Epithelial cell of esophagus (primary cell): Measurements from ENCODE around the gene FOCAD.

Experiments used
- DNase-seq: peaks from one replicate; pipeline ENCODE4 v3.0.0; 2010; ENCODE audit warnings: low read depth
- H3K4me3 ChIP-seq: 2 replicates; pipeline ENCODE4 v1.5.1; 2011; ENCODE audit warnings: mild to moderate bottlenecking, low read length, control low read depth
- CTCF ChIP-seq: IDR thresholded peaks from 2 replicates; pipeline ENCODE4 v1.5.1; 2011; ENCODE audit warnings: low read depth, mild to moderate bottlenecking, low read length, control low read depth, inconsistent platforms; ENCODE audit not compliant: insufficient read depth; ENCODE audit errors: missing control alignments

FOCAD gene

DNA sequence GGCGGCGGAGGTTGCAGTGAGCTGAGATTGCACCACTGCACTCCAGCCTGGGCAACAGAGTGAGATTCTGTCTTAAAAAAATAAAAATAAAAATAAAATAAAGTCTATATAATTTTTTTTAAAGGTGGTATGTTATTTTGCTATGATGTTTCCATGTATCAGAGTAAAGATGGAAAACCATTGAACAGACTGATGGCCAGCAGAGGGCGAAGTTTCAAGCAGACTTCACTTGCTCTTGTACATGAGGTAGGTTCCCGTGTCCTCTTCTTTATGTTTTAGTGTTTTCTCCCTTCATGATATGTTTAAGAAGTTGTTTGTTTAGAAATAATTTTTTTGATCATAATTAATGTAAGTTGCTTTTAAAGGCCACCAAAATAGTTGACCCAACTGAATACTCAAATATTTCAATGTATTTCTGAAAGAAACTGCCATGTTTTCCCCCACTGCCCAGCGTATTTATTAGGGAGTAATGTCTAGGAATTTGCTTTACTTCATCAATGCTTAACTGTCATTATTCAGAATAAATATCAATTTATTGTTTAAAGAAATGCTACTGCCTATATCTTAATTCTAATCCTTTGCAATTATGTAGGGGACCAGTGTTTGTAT, 201.0 kb downstream of the FOCAD start:
- peak; percentile 71 for TF ChIP-seq CTCF
- DNase-seq, result peak; percentile 73
- no peak overlapping the region for H3K4me3 ChIP-seq

DNA sequence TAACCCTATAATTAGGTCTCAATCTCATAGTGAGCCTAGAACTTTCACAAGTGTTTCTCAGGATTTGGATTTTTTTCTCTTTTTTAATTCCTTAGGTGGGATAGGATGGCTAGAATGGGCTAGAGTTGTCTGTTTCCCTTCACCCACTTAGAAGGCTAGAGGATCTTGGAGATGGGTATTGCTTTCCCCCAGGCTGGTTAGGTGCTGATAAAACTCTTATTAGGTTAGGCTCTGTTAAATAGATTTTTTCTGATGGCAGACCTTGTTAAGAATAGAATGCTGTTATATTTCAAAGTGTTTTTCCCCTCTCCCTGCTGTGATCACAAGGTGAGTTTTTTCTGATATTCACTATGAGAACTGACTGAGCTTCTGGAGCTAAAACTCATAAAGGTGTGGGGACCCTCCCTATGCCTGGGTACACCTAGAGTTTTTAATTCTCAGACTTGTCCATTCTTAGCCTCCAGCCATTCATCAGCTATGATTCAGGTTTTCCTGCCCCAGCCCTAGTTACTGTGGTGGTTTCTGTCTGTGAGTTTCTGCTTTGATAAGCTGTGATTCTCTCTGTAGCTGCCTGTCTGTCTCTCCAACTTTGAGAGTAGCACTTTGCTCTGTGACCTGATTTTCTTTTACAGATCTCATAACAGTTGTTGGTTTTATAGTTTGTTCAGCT, 215.0 kb downstream of the FOCAD start:
- no peak overlapping the region for H3K4me3 ChIP-seq
- no peak for TF ChIP-seq CTCF
- DNase-seq, result peak; percentile 93

DNA sequence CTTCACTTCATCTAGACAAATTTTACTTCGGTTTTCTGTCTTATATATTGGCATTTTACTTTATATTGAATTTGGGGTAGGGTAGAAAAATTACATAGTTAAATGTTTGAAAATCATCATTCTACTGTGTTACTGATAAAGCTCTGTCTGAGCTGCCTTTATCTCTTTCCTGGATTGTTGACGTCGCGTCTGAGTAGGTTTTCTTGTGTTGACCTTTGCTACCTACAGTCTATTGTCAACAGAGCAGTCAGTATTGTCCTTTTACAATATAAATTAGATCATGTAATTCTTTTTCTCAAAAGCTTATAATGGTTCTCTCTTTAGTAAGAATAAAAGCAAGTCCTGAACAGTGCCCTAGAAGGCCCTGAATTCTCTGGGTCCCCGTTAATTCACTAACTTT, 219.2 kb downstream of the FOCAD start:
- TF ChIP-seq CTCF, result no peak
- no peak for DNase-seq
- no peak overlapping the region for H3K4me3 ChIP-seq

DNA sequence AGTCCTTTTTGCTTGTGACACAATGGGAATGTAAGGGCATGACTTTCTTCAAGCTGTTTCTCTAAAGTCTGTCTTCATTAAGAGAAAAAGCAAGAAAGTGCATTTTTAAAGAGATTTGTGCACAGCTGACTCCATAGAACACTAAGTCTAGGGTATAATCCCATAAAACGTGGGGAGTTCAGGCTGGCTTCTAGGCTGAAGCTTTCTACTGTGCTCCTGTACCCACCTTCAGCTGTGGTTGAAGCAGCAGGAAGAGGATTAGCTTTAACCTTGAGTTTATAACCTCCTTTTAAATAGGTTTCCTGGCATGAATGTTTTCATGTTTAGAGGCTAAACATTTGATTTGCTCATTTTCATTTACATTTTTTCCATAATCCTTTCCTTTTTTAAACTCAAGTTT, 220.9 kb downstream of the FOCAD start:
- H3K4me3 ChIP-seq, result no peak overlapping the region
- TF ChIP-seq CTCF, result no peak
- DNase-seq, result no peak

- no peak overlapping the region for H3K4me3 ChIP-seq
- no peak for DNase-seq
- TF ChIP-seq CTCF, result no peak
These were observed 222.3 kb downstream of the FOCAD start for GRCh38 chr9:20906326-20906725.

DNA sequence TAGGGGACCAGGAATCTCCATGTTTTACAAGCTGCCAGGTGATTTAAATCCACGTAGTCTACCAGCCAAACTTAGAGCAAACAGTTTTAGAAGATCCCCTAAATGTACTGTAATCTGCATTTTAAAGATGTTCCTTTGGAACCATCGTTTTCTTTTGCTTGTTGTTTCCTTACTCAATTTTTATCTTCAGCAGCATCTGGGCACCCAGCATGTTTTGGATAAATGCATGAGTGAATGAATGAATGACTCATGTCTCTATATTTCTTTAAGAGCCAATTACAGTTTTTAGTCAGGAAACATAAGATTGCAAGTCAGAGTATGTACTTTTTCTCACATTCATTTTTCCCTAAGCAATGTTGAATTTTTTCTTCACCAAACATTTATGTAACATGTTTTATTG, 224.4 kb downstream of the FOCAD start:
- TF ChIP-seq CTCF, result no peak
- no peak overlapping the region for H3K4me3 ChIP-seq
- DNase-seq, result no peak

GRCh38 chr9:20914556-20914955, 230.5 kb downstream of the FOCAD start:
- no peak for TF ChIP-seq CTCF
- DNase-seq, result no peak
- no peak overlapping the region for H3K4me3 ChIP-seq
